Skeletal muscle tissue (tissue), 4 donors: Measurements from ENCODE around the gene CDH4. TPM values are rescaled to one million over a fixed set of nuclear protein-coding genes. Genes with fewer than 3 reads are reported as not detected.
"Not testable (repeated sequence)": the region's sequence is repeated elsewhere in the genome, so short reads cannot be mapped to it uniquely, and the experiment has no call there.

ENCODE experiments used
- H3K27ac ChIP-seq: one replicate; pipeline ENCODE4 v1.7.0; 2013; ENCODE audit warnings: mild to moderate bottlenecking, low read depth, low read length, inconsistent platforms
- H3K27me3 ChIP-seq, 3 donors: one replicate each; pipeline ENCODE4 v1.7.0; 2013; ENCODE audit warnings: low read length in 3 of 3; ENCODE audit not compliant: control insufficient read depth in 3 of 3, insufficient read depth in 3 of 3
- H3K36me3 ChIP-seq, 3 donors: one replicate each; pipeline ENCODE4 v1.7.0; 2013; ENCODE audit warnings: low read length in 3 of 3; ENCODE audit not compliant: control insufficient read depth in 3 of 3, insufficient read depth in 3 of 3
- H3K4me1 ChIP-seq, 3 donors: one replicate each; pipeline ENCODE4 v1.7.0; 2013; ENCODE audit warnings: low read length in 3 of 3, mild to moderate bottlenecking in 3 of 3; ENCODE audit not compliant: control insufficient read depth in 3 of 3, insufficient read depth in 3 of 3
- H3K4me3 ChIP-seq, 3 donors: one replicate each; pipeline ENCODE4 v1.7.0; 2013; ENCODE audit warnings: low read length in 3 of 3
- H3K9ac ChIP-seq, 3 donors: one replicate each; pipeline ENCODE4 v1.7.0; 2013; ENCODE audit warnings: low read length in 3 of 3, mild to moderate bottlenecking in 3 of 3, moderate library complexity in 2 of 3, low read depth in 1 of 3
- H3K9me3 ChIP-seq, 3 donors: one replicate each; pipeline ENCODE4 v1.7.0; 2013; ENCODE audit warnings: low read length in 3 of 3; ENCODE audit not compliant: control insufficient read depth in 3 of 3
- total RNA-seq: library from RNA; depleted of rRNA; stranded (reverse); fragments of >200 nt; gene quantifications from one replicate; pipeline ENCODE4 v1.2.3, GENCODE V29; 2014
- donor health status: Osteomylitis.

CDH4 gene
- total RNA-seq, 1 donor from 2014 or later: 0.52 TPM

- Histone ChIP-seq H3K4me3 (no peak overlapping the region), H3K27ac (no peak overlapping the region), H3K27me3 (no peaks in the 10 kb centered on the region), H3K36me3 (no peaks in the 10 kb centered on the region), H3K9ac (no peak overlapping the region), H3K4me1 (no peaks in the 10 kb centered on the region), H3K9me3 (no peaks in the 10 kb centered on the region)
Measured at GRCh38 chr20:61397790-61398189, 145.7 kb downstream of the CDH4 start.

- no peaks in the 10 kb centered on the region for H3K4me1 ChIP-seq
- no peak overlapping the region for H3K9ac ChIP-seq
- no peaks in the 10 kb centered on the region for H3K36me3 ChIP-seq
- H3K27ac ChIP-seq: no peak overlapping the region
- H3K4me3 ChIP-seq: no peak overlapping the region
- H3K27me3 ChIP-seq: no peaks in the 10 kb centered on the region
- H3K9me3 ChIP-seq: no peaks in the 10 kb centered on the region
Measured at GRCh38 chr20:61399433-61399832, 147.4 kb downstream of the CDH4 start.

- Histone ChIP-seq H3K36me3 (no peaks in the 10 kb centered on the region), H3K9ac (no peak overlapping the region), H3K4me3 (no peak overlapping the region), H3K27me3 (no peaks in the 10 kb centered on the region), H3K9me3 (no peaks in the 10 kb centered on the region), H3K4me1 (no peaks in the 10 kb centered on the region), H3K27ac (no peak overlapping the region)
Measured at GRCh38 chr20:61400499-61400898, 148.4 kb downstream of the CDH4 start.

DNA sequence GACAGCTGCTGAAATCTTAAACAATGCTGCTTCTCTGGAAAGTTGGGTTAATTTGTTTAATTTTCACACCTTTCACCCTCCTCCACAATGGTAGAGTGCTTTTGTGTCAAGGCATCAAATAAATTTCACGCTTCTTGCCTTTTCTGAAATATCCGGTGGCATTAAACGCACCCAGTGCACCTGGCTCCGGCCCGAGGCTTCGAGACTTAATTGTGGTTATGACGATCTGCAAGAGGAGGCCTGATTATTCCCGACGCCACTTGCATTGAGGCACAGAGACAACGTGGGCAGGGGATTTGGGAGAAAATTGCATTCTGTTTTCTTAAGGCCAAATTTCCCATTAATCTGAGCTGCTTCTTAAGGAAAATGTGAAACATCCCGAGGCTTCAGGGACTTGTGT, 152.2 kb downstream of the CDH4 start:
- Histone ChIP-seq H3K27ac (no peak overlapping the region), H3K27me3 (peaks cover 0 to 3% (median 0%) of the 10 kb centered on the region in 3 donors), H3K36me3 (no peaks in the 10 kb centered on the region), H3K4me1 (no peaks in the 10 kb centered on the region), H3K9ac (no peak overlapping the region), H3K9me3 (no peaks in the 10 kb centered on the region), H3K4me3 (no peak overlapping the region)

- H3K27ac ChIP-seq: no peak overlapping the region
- H3K4me3 ChIP-seq: no peak overlapping the region
- H3K4me1 ChIP-seq: no peaks in the 10 kb centered on the region
- no peak overlapping the region for H3K9ac ChIP-seq
- peaks cover 0 to 3% (median 0%) of the 10 kb centered on the region in 3 donors for H3K27me3 ChIP-seq
- no peaks in the 10 kb centered on the region for H3K9me3 ChIP-seq
- no peaks in the 10 kb centered on the region for H3K36me3 ChIP-seq
Measured at GRCh38 chr20:61405007-61405406, 152.9 kb downstream of the CDH4 start.

- H3K9me3 ChIP-seq, H3K36me3 ChIP-seq, H3K27me3 ChIP-seq, H3K27ac ChIP-seq, H3K9ac ChIP-seq, H3K4me3 ChIP-seq, H3K4me1 ChIP-seq: not testable (repeated sequence)
Measured at GRCh38 chr20:61406773-61407172, 154.7 kb downstream of the CDH4 start.

GRCh38 chr20:61407561-61407960, 155.5 kb downstream of the CDH4 start:
- no peak overlapping the region for H3K9ac ChIP-seq
- H3K36me3 ChIP-seq: no peaks in the 10 kb centered on the region
- no peaks in the 10 kb centered on the region for H3K9me3 ChIP-seq
- peaks cover 0 to 3% (median 0%) of the 10 kb centered on the region in 3 donors for H3K27me3 ChIP-seq
- H3K4me3 ChIP-seq: no peak overlapping the region
- no peak overlapping the region for H3K27ac ChIP-seq
- H3K4me1 ChIP-seq: no peaks in the 10 kb centered on the region

DNA sequence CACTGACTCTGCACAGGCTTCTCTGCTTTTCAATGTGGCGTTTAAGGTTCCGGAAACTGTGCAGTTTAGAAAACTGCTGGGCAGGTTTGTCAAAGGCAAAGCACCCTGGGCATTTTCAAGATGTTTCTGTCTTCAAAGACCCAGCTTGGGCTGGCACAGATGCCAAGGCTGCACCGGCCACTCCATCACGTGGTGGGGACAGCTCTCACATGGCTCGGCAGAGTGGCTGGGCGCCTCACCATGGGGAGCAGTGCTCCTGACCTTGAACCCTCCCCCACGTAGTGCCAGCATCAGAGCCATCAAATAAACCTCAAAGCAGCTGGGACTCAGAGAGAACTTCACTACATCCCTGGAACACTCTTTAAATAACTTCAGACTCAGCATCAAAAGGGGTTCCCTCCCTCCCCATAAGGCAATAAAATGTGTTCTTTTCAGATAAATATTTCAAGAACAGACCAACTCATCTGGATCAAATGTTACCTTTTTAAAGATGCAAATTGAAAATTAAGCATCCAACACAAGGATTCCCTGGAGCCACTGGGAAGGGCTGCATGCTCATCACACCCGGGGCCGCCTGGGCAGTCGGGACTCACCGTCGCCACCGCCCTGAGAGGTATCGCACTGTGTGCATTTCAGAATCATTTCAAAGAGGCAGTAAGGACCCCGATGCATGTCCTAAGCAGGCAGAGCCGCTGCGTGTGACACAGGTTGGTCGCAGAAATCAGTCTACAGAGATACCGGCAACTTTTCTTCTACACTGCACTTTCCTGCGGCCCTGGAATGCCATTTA, 157.1 kb downstream of the CDH4 start:
- peaks cover 0 to 5% (median 0%) of the 10 kb centered on the region in 3 donors for H3K9me3 ChIP-seq
- no peaks in the 10 kb centered on the region for H3K36me3 ChIP-seq
- no peaks in the 10 kb centered on the region for H3K4me1 ChIP-seq
- no peak overlapping the region for H3K4me3 ChIP-seq
- no peak overlapping the region for H3K9ac ChIP-seq
- no peak overlapping the region for H3K27ac ChIP-seq
- H3K27me3 ChIP-seq: peaks cover 0 to 3% (median 0%) of the 10 kb centered on the region in 3 donors

DNA sequence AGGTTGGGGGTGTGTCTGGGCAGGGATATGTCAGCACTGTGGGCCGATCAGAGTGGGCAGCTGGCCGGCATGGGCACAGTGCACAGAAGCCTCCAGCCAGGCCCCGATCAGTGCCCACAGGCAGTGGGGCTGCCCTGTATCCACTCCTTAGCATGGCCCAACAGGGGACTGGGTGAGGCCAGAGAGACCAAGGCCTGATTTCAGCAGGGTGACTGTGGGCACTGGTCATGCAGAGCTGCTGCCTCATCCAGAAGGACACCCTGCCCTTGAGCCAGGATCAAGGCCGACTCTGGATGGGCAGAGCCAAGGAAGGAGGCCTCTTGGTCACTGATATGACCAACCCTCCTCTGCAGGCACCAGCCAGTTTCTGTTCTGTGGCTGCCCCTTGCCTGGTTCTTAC, 159.7 kb downstream of the CDH4 start:
- Histone ChIP-seq H3K4me3 (no peak overlapping the region), H3K9ac (no peak overlapping the region), H3K27ac (no peak overlapping the region), H3K27me3 (peaks cover 0 to 3% (median 0%) of the 10 kb centered on the region in 3 donors), H3K9me3 (peaks cover 0 to 6% (median 0%) of the 10 kb centered on the region in 3 donors), H3K36me3 (no peaks in the 10 kb centered on the region), H3K4me1 (no peaks in the 10 kb centered on the region)

GRCh38 chr20:61413752-61414151, 161.7 kb downstream of the CDH4 start:
- no peaks in the 10 kb centered on the region for H3K36me3 ChIP-seq
- peaks cover 0 to 6% (median 4%) of the 10 kb centered on the region in 3 donors for H3K4me1 ChIP-seq
- peaks cover 0 to 6% (median 0%) of the 10 kb centered on the region in 3 donors for H3K9me3 ChIP-seq
- H3K9ac ChIP-seq: no peak overlapping the region
- H3K27ac ChIP-seq: no peak overlapping the region
- peaks cover 0 to 2% (median 0%) of the 10 kb centered on the region in 3 donors for H3K27me3 ChIP-seq
- no peak overlapping the region for H3K4me3 ChIP-seq
